GM21367 (cell line): ENCODE measurements around the gene LHFPL2.
A peak's percentile ranks its signal among the peaks of the same experiment; 100 is the strongest.

Source experiments
- ATAC-seq: cut with Tn5 transposase; IDR thresholded peaks from one replicate; pipeline ENCODE4 v1.9.1; 2021; ENCODE audit not compliant: unreplicated experiment

The LHFPL2 gene

DNA sequence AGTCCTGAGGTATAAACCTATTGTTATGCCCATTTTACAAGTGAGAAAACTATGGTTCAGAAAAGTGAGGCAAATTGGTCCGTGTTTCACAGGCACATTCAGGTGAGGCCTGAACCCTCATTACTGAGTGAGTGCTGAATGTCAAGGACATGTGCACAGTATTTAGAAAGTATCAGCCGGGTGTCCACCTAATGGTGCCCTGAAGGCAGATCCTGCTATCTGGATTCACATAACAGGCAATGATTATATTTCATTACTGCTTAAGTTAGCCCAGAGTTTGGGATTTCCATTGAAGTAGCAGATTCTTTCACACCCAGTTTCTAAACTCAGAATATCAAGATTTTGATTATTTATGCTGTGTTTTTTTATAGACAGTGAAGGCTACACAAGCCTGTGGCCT lies 142.7 kb downstream of the LHFPL2 start:
- no peak for ATAC-seq

DNA sequence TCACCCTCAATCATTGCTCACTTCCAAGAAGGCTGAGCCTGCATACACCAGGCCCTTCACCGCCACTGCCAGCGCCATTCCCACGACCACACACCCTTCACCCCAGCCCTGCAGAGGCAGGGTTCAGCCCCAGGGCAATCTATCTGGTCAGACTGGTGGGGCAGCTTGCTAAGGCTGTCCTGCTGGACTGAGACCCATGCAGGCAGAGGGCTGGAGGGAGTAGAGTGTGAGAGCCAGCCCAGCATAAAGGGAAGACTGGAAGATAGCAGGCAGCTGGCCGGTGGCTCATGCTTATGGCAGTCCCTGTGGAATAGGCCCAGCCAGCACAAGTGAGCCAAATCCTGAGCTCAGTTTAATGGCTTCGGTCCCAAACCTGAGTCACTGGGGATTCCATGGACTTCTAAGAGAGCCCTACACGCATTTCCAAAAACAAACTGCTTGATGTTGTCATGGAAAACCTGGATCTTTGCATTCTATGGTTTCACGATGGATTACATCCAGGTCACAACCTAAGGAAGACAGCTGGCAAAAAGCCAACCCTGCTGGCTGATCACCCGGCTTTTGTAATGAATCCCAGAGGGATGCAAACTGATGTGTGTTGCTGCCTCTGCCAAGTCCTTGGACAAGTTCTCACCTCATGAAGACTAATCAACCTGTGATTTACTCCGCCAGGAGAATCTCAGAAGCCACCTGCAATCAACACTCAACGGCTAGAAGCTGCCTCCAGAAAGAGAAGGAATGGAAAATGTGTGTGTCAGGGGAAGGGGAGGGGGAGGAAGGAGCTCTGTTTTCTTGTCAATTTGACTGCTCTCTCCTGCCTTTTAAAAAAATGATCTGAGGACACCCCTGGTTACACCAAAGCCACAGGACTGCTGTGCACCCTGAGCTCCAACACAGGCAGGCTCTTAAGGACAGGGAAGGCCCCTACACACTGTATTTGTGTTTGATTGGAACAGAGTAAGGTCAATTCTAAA lies 143.6 kb downstream of the LHFPL2 start:
- no peak for ATAC-seq

DNA sequence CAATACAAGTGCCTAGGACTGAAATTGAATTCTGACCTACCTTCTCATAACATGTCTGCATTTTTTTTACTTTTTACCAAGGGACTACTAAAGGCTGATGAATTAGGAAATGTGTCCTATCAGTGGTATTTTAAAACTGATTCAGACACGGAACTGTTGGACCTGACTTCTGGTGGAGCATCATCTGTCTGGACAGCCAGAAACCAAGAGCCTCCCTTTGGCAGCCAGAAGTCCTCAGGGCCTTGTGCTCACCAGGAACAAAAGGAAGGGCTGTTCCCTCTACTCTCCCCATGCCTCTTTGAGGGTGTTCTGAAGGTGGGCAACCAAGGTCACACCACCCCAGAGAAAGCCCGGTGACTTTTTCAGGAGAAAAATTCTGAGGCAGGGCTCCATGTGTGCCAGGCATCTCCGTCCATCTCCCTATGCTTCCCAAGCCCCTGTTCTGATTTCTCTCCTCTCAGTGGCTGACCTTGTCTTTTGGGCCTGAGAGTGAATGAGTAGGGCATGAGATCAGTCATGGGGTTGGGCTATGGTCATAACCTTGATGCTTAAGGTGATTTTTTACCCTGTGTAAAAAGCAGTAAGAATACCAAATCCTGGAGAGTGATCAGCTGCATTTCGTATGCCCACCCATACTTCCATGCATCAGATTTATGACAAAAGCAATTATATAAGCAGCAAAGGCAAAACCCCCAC lies 144.5 kb downstream of the LHFPL2 start:
- no peak for ATAC-seq

DNA sequence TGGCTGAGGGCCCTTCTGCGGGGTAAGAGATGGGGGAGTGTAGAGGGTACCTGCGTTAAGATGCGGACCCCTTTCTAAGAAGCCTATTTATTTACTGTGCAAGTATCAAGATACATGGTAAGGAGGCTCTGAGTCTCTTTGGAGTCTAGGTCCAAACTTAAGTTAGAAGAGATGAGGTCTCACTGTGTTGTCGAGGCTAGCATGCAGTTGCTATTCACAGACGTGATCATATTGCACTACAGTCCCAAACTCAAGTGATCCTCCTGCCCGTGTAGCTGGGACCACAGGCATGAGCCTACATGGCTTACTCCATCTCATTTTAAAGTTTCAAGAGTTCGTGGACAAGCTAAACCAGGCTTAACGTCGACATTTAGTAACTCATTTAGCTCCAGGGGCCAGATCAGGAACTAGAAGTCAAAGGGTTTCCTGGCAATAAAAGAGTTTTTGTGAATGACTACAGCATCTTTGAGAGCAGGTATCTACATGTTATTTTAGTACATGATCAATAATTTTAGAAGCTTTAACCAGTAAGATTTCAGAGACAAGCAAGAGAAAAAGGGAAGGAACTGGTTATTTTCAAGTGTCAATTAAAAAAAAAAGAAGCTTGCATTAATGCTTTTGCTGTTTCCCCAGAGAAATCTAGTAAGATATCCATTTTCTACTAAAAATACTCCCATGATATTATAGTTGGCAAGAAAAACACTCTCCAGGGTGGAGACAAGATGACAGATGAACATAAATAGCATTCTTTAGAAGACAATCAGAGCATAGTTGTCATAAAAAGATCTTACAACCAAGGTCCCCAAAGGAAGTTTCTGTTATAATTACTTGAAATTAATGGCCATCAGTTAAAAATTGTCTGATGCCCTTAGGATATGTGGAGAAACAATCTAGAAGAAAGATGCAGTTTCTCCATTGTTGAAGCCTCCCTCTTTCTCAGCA lies 146.9 kb downstream of the LHFPL2 start:
- no peak for ATAC-seq

DNA sequence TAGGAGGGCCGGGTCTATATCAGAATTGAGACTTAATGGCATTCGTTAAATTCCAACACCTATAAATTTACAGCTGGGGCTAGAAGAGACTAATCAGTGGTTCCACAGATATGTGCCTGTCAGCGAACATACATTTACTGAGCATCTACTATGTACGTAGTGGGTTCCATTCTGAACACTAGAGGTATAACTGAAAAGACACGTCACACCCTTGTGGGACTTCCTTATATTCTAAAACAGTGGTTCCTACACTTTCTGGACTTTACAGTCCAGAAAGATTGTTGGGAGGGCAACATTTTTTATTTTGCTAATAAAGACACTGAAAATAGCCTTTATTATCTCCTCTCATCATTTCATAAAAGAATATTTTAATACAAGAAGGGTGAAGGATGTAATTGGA lies 147.7 kb downstream of the LHFPL2 start:
- ATAC-seq: no peak

DNA sequence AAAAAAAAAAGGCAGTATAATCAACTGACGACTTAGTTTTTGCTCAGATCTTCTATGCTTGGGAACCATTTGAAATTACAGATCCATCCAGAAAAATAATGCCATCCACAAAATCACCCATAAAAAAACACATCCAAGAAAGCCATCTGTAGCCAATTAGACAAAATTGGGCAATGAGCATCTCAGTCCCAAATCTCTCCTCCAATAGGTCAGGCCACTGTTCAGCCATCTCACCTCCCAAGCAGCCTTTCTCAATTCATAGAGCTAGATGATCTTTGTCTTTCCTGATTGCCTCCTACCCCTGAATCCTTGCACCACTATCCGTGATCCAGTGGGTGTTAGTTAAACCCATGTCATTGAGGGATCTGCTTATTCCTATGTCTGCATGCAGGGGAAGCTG lies 148.5 kb downstream of the LHFPL2 start:
- ATAC-seq: no peak

DNA sequence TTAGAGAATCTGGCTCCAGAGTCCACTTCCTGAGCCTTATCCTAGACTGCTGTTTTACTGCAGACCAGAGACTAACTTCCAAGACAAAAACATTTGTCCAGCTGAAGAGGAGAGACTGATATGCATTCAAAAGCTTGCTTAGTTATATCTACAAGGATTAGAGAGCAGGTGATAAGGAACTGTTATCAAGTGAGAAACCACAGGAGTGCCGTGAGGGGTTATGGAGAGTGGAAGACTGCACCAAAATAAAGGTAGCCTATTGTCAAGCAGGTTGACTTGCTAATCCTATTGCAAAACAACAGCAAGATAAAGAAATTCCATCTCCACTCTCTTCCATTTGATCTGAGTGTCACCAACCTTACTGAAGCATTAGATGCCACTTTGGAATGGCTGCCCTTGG lies 149.1 kb downstream of the LHFPL2 start:
- ATAC-seq: no peak

DNA sequence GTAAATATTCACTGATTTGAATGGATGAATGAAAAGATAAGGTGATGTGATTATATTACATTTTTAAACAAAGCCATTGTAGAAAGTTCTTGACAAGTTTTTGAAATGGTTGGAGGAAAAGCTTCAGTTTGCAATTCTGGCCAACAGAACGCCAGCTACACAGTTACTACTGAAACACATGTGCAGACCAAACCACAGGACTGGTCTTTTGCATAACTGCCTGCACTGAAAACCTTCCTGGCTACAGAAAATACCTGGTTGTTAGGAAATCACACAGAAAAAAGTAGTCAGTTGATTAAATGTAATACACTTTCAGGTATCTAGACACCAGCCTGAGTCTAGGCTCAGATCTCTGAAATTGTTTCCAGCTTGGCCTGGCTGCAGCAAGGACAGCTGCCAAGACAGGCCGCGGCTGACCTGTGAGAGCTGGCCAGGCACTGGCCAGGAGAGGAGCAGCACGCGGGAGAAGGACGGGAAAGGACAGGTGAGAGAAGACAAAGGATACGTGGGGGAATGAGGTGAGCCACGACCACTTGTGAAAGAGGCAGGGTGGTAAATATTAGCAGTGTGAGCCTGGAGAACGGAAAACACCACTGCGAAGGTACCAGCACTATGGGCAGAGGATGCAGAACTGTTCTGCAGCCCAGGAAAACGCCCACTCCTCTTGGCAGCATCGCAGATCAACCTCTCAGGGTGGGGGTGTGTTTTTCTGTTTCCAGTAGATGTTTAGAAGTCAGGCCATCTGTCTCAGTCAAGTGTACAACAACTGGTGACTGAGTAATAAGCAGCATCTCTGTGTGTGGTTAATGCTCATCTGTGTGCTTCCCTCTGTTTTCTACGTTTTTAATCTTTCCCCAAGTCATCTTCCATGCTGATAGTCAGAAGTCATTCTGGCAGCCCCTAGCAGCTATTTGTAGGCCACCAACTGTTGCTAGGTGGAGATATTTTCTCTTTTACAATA lies 150.7 kb downstream of the LHFPL2 start:
- ATAC-seq: no peak

DNA sequence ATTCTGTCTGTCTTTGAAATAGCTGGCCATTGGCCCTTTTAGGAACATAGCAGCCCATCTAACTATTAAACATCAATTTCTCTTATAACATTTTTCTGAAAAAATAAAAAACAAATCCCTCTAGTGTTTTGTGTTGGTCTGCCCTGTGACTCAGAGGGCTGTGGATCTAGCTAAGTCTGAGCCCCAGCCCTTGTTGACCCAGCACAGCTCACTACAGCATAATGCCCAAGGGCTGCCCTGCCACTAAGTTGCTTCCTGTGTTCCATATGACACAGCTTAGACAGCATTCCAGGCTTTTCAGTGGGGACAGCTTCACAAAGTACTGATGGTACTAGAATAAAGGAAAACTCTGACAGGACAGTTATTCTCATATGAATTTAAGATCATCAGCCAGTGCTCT lies 152.2 kb downstream of the LHFPL2 start:
- no peak for ATAC-seq

DNA sequence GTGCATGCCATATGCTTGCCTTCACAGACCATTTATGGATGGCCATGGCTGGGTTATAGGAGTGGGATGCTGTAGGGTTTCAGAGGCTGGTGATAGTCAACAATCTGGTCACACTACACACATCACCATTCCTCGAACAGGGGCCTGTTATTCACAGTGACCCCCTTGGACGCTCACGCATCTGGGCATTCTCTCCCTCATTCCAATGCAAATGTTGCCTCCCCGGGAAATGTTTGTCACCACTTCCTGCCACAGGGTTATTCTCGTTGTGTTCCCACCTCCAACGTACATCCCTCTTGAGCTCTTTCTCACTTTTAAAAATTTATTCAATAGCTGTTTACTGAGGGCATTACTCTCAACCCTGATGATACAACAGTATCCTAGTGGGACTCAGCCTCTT lies 152.8 kb downstream of the LHFPL2 start:
- ATAC-seq: no peak

DNA sequence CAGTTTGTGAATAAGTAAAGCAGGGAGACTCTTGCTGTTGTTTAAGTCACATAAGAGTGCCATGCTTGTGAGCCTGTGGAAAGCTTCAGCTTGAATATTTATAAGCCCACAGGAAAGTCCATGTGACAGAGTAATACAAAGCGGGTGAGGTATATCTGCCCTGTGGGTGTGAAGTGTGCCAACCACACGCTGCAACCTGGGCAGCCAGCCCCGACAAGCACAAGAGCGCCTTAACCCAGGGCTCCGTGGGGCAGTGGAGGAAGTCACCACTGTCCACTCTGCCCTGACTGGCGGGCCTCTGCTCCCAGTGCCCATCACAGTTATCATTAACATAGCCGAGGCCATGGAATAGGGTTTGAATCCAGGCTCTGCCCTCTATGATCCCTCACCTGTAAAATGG lies 155.9 kb downstream of the LHFPL2 start:
- no peak for ATAC-seq

DNA sequence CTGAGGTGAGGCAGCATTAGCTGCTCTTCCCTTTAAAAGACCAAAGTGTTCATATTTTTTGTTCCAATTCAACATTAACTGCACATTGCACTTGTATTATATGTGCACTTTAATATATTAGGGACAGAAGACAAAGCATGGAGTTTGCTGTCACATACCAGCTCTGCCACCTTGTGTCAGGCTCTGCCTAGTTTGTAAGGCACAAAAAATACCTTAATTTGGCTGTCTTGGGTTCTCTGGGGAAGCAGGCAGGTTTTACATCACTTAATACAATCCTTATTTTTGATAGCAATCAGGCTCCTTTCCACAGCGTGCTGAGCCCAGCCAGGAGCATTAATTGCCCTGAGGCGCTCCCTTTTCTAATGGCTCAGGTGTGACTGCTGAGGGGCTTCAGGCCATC lies 156.3 kb downstream of the LHFPL2 start:
- no peak for ATAC-seq

DNA sequence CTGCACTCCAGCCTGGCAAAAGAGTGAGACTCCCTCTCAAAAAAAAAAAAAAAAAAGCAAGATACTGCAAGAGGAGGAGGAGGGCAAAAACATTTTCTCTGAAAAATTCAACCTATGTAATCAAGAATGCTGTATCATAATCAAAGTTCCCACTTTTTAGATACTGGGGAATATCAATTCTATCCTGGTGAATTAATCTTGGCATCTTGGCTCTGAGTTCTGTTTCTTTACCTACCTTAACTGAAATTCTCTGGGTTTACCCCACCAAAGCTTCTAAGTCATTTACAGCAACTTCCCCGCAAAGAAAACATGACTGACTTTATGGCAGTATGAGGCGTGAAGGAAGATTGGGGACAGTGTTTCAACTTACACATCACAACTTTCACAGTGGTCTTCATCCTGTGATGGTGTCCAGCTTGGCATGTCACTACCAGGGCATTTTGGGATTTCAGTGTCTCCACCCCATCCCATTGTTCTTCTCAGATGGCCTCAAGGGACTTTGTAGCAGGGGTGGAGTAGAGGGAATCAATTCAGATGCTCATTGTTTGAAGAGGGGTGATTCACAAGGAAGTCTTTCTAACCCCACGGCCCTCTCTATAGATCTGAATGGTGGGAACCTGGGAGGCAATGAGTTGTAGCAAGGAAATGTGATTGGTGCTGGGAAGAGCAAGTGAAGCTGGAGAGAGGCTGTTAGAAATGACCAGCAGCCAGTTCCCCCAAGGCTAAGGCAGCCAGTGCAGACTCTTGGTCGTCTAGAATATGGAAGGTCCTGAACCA lies 157.7 kb downstream of the LHFPL2 start:
- ATAC-seq: no peak

DNA sequence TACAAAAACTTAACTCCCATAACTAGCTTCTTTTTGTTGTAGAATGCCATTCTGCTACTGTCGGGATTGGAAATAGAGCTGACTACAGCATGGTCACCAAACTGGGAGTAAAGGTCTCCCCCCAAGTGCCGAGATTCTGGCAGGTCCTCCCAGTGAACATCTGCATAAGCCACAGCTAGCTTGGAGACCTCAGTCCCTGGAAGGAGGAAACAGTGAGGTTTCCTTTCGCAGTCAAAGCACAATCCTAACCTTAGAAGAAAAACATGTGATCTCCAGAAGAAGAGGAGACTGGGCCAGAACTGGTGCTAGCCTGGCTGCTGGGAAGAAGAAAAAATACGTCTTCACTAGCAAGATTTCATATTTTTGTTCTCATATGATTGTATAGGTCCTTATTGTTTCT lies 160.7 kb downstream of the LHFPL2 start:
- no peak for ATAC-seq

DNA sequence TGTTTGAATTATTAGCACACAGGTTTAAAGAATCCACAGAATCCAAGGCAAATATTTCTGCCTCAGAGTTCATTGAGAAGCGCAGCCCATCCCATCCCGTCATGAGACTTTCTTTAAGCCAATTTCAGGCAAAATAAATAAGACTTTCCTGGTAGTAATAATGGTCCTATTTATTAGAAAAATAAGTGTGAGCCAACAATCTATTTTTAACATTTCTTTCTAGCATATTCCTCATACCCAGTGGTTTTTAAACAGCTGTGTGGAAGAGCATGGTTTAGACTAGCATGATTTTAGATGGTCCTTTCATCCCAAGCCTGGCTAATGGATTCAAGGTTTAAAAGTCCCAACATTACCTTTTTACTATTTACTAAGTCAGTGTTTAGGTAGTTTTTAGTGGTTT lies 162.4 kb downstream of the LHFPL2 start:
- ATAC-seq: no peak

DNA sequence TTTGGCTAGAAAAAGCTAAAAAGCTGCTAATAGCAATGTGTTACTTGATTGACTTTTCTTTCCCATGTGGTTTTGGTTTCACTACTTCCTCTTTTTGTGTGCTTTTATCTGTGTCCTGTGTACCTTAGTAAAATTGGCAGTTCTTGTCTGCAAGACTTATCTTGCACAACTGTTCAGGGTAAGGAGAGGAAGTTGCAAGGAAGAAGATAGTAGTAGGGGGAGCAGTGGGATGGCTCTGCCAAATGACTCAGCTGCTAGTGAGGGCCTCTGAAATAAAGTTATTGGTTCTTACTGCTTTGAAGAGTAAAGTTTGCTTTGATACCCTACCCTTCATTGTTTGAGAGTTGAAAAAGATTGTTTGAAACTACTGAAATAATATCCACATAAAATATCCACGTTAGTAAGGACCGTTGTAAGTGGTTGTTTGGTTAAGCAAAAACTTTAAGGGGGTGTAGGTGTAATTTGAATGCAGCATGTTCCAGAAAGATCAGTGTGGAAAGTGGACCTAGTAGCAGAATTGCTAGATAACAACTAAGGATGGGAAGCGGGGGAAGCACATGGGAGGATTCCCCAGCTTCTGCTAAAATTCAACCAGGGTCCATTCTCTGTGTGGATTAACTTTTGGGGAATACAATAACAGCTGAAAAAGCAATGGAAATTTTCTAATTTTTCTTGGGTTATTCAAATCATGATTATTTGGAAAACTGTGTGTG lies 164.6 kb downstream of the LHFPL2 start:
- ATAC-seq: peak; percentile 79

DNA sequence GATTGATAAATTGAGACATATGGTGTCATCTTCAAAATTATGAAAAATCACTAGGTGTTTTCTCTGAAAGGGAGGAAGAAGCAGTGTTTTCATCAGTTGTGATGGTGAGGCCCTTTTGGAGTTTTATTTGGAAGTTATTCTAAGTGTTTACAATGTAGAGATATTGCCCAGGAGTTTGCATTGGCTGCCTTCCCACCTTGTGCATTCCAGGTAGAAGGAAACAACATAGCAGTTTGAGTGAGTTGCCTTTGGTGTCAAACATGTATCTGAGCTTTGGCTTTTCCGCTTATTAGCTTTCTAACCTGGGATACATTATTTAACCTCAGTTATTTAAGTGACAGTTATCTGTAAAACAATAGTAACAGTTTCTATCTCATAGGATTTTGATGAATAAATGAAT lies 165.6 kb downstream of the LHFPL2 start:
- no peak for ATAC-seq

DNA sequence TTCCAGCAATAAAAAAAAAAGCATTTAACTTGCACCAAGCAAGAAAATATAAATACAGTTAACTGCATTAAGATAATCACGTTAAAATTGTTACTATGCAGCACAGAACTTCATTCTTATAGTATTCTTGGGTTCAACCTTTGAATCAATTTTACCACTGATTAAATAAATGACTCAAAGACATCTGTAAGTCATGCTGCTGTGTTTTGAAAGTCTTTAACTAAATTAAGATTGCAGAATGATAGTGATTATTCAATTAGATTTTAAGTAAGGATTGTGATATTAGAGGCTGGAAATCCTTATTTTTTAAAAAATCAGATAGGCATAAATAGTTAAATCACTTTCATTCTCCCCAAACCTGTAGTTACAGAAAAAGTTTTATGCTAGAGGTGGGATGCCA lies 171.8 kb downstream of the LHFPL2 start:
- no peak for ATAC-seq

DNA sequence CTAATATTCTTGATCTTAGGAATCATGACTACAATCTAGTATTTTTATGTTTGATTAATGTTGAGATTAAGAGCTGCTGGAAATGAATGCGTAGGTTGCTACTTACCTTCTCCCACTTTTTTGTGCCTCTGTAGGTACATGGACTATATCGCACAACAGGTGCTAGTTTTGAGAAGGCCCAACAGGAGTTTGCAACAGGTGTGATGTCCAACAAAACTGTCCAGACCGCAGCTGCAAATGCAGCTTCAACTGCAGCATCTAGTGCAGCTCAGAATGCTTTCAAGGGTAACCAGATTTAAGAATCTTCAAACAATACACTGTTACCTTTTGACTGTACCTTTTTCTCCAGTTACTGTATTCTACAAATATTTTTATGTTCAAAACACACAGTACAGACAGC lies 173.2 kb downstream of the LHFPL2 start:
- ATAC-seq: no peak
